Hepatocyte (in vitro differentiated cells): Measurements from ENCODE around the gene JMJD8. TPM values are rescaled to one million over a fixed set of nuclear protein-coding genes. Genes with fewer than 3 reads are reported as not detected.

ENCODE experiments used
- DNase-seq: peaks from one replicate; pipeline ENCODE4 v3.0.0-alpha.2; 2016; ENCODE audit warnings: low spot score
- H2AFZ ChIP-seq: fragments of 200-600 bp; sonication (generic); 2 replicates; pipeline ENCODE4 v1.6.0; 2016; ENCODE audit warnings: antibody characterized with exemption, mild to moderate bottlenecking
- H3K27ac ChIP-seq: fragments of 200-600 bp; sonication (generic); 2 replicates; pipeline ENCODE4 v1.5.1; 2016; ENCODE audit warnings: mild to moderate bottlenecking
- H3K27me3 ChIP-seq: fragments of 200-600 bp; sonication (generic); 2 replicates; pipeline ENCODE4 v1.6.1; 2016
- H3K36me3 ChIP-seq: fragments of 200-600 bp; sonication (generic); replicated peaks from 2 replicates; pipeline ENCODE4 v1.5.1; 2016; ENCODE audit warnings: low read depth; ENCODE audit not compliant: insufficient read depth
- H3K4me1 ChIP-seq: fragments of 200-600 bp; sonication (generic); 2 replicates; pipeline ENCODE4 v1.5.1; 2016; ENCODE audit warnings: mild to moderate bottlenecking, moderate library complexity; ENCODE audit not compliant: insufficient read depth
- H3K4me2 ChIP-seq: fragments of 200-600 bp; sonication (generic); 2 replicates; pipeline ENCODE4 v1.6.0; 2016
- H3K4me3 ChIP-seq: fragments of 200-600 bp; sonication (generic); 2 replicates; pipeline ENCODE4 v1.5.1; 2016; ENCODE audit warnings: mild to moderate bottlenecking
- H3K79me2 ChIP-seq: fragments of 200-600 bp; sonication (generic); 2 replicates; pipeline ENCODE4 v1.6.0; 2017; ENCODE audit warnings: mild to moderate bottlenecking
- H3K9me2 ChIP-seq: fragments of 200-600 bp; sonication (generic); replicated peaks from 2 replicates; pipeline ENCODE4 v1.6.0; 2017; ENCODE audit warnings: mild to moderate bottlenecking; ENCODE audit not compliant: insufficient read depth
- H3K9me3 ChIP-seq: fragments of 200-600 bp; sonication (generic); 2 replicates; pipeline ENCODE4 v1.5.1; 2016; ENCODE audit warnings: low read depth, mild to moderate bottlenecking
- H4K20me1 ChIP-seq: fragments of 200-600 bp; sonication (generic); 2 replicates; pipeline ENCODE4 v1.6.0; 2016; ENCODE audit warnings: mild to moderate bottlenecking; ENCODE audit not compliant: insufficient read depth, poor library complexity, severe bottlenecking
- CTCF ChIP-seq: fragments of 200-600 bp; sonication (generic); IDR thresholded peaks from 2 replicates; pipeline ENCODE4 v1.5.1; 2016; ENCODE audit warnings: antibody characterized with exemption, mild to moderate bottlenecking; ENCODE audit not compliant: poor library complexity
- EZH2 ChIP-seq: fragments of 200-600 bp; sonication (generic); IDR thresholded peaks from 2 replicates; pipeline ENCODE4 v1.6.1; 2016; ENCODE audit warnings: antibody characterized with exemption, mild to moderate bottlenecking, borderline replicate concordance
- EZH2phosphoT487 ChIP-seq: fragments of 200-600 bp; sonication (generic); IDR thresholded peaks from one replicate; pipeline ENCODE4 v1.6.1; 2018; ENCODE audit warnings: antibody characterized with exemption, mild to moderate bottlenecking, low read depth, moderate library complexity; ENCODE audit not compliant: unreplicated experiment, severe bottlenecking
- WGBS: methylation state at CpG from one replicate; pipeline ENCODE4 v1.1.6; 2016; ENCODE audit warnings: low lambda C conversion rate; ENCODE audit errors: missing lambda C conversion rate; 5-methylcytosine and 5-hydroxymethylcytosine counted together
- polyA plus RNA-seq: library from polyadenylated mRNA; unstranded; fragments of >200 nt; fragmentation: Nextera tagmentation; extraction: Ambion mirVana; gene quantifications from 2 replicates; pipeline ENCODE4 v1.2.1, GENCODE V29; 2016
- total RNA-seq: library from RNA; depleted of rRNA; stranded (reverse); fragments of >200 nt; gene quantifications from 2 replicates; pipeline ENCODE4 v1.2.3, GENCODE V29; 2014

JMJD8 gene
- total and polyA plus RNA-seq, 2 experiments from 2014 or later, result 44.3 to 84.3 TPM

- Histone ChIP-seq H3K4me2 (no peak overlapping the region), H3K79me2 (no peaks in the 10 kb centered on the region), H3K27ac (no peak overlapping the region), H3K4me1 (peaks cover 14% of the 10 kb centered on the region), H4K20me1 (no peaks in the 10 kb centered on the region), H3K9me3 (no peaks in the 10 kb centered on the region), H3K4me3 (no peak overlapping the region), H2AFZ (no peak overlapping the region), H3K9me2 (no peaks in the 10 kb centered on the region), H3K27me3 (peaks cover under 1% of the 10 kb centered on the region), H3K36me3 (no peaks in the 10 kb centered on the region)
- 94% methylated on average over 12 of the region's 12 CpGs for WGBS
- no peak for DNase-seq
- no peak for TF ChIP-seq EZH2
- TF ChIP-seq EZH2phosphoT487, result no peak
- no peak for TF ChIP-seq CTCF
Measured at GRCh38 chr16:732332-732731, 48.2 kb upstream of the JMJD8 start.

GRCh38 chr16:730666-731509 is 46.8 kb upstream of the JMJD8 start:
- Histone ChIP-seq H3K9me2 (no peaks in the 10 kb centered on the region), H3K4me1 (peaks cover 17% of the 10 kb centered on the region), H3K79me2 (no peaks in the 10 kb centered on the region), H3K4me2 (no peak overlapping the region), H2AFZ (no peak overlapping the region), H3K4me3 (no peak overlapping the region), H3K27me3 (peaks cover 7% of the 10 kb centered on the region), H3K36me3 (no peaks in the 10 kb centered on the region), H3K27ac (no peak overlapping the region), H3K9me3 (no peaks in the 10 kb centered on the region), H4K20me1 (no peaks in the 10 kb centered on the region)
- no peak for DNase-seq
- WGBS, result 93% methylated on average over 22 of the region's 22 CpGs
- no peak for TF ChIP-seq EZH2phosphoT487
- TF ChIP-seq EZH2, result no peak
- TF ChIP-seq CTCF, result no peak

- no peaks in the 10 kb centered on the region for H4K20me1 ChIP-seq
Measured at GRCh38 chr16:729768-730665, 45.9 kb upstream of the JMJD8 start.

More at GRCh38 chr16:729768-730665, 45.9 kb upstream of the JMJD8 start:
- Histone ChIP-seq H2AFZ (no peak overlapping the region), H3K9me3 (no peaks in the 10 kb centered on the region), H3K9me2 (no peaks in the 10 kb centered on the region), H3K4me3 (no peak overlapping the region), H3K27ac (no peak overlapping the region), H3K27me3 (peaks cover 7% of the 10 kb centered on the region), H3K79me2 (no peaks in the 10 kb centered on the region), H3K36me3 (no peaks in the 10 kb centered on the region), H3K4me2 (no peak overlapping the region), H3K4me1 (peaks cover 17% of the 10 kb centered on the region)
- DNase-seq, result no peak
- 95% methylated on average over 36 of the region's 37 CpGs for WGBS
- TF ChIP-seq CTCF, result no peak
